NCI-H2171 treated with DMSO at 0.1 percent for 48 hours (cell line): ENCODE results near the gene ZNF469.

ENCODE experiments used
- DNase-seq: peaks from one replicate; lab custom pipeline; 2025; lab: John Stamatoyannopoulos, UW

The ZNF469 gene

DNA sequence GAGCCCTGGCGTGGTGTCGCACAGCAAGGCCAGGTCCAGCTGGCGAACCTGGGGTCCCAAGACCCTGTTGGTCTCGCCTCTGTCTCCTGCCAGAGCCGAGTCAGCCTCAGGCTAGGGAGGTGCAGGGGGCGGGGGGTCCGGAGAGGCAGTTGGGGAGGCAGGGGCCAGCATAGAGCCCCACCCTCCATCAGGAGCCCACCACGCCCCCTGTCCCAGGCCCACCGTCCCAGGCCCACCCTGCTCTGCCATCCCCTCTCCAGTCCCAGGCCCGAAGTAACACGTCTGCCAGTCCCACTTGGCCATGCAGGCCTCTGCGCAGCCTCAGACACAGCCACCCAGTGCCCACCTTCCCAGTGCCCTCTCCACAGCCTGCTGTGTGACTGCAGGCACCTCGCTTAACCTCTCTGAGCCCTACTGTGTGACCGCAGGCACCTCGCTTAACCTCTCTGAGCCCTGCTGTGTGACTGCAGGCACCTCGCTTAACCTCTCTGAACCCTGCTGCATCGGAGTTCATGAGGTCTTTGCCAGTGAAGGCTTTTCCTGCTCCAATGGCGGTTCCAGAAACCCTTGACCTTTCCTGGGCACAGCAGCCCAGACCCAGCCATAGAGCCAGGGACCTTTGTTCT is 29.3 kb downstream of the ZNF469 start:
- DNase-seq: no peak

DNA sequence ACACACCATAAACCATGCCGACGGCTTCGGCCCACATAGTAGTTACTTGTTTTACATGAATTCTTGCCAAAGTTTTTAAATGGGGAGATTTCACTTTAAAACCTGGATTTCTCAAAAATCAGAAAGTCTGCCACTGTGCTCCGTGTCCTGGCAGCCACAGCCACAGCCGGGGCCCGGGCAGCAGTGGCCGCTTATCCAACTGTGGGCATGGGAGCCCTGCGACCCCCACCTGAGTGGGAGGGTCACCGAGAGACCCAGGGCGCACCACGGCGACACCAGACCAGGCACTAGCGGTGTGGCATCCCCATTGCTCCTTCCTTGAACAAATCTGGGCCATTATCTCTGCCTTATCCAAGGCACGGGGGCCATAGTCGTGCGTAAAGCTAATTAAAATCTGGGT is 30.0 kb downstream of the ZNF469 start:
- DNase-seq: no peak

DNA sequence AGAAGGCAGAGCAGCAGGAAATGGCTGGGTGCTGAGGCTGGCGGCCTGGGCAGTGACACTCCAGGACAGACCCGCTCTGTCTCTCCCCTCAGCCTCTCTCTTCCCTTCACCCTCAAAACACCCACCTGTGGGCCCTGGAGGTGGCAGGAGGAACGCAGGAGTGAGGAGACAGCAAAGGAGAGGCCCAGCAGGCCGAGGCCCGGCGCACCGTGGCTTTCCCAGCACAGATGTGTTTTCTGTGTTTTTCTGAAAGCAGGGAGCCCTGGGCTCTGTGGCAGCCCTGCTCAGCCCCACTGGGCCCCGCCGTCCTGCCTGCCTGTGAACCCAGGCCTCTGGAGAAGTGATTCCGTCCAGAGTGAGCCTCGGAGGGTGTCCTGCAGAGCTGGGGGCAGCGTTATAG is 30.5 kb downstream of the ZNF469 start:
- no peak for DNase-seq

DNA sequence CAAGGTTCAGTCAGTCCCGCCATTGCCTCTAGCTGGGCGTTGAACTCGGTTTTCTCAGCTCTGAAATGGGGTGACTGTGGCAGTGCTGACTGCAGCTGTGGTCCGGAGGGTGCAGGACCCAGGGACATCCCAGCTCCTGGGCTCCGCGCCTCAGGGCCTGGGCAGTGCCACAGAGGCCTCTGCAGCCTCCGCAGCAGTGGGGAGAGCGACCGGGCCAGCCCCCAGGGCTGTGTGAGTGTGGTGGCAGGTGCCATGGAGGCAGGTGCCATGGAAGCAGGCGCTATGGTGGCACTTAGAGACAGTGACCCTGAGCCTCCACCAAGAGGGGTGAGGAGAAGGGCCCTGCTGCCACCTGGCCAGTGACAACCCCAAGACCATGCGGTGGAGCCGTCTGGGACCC is 30.9 kb downstream of the ZNF469 start:
- DNase-seq: no peak

DNA sequence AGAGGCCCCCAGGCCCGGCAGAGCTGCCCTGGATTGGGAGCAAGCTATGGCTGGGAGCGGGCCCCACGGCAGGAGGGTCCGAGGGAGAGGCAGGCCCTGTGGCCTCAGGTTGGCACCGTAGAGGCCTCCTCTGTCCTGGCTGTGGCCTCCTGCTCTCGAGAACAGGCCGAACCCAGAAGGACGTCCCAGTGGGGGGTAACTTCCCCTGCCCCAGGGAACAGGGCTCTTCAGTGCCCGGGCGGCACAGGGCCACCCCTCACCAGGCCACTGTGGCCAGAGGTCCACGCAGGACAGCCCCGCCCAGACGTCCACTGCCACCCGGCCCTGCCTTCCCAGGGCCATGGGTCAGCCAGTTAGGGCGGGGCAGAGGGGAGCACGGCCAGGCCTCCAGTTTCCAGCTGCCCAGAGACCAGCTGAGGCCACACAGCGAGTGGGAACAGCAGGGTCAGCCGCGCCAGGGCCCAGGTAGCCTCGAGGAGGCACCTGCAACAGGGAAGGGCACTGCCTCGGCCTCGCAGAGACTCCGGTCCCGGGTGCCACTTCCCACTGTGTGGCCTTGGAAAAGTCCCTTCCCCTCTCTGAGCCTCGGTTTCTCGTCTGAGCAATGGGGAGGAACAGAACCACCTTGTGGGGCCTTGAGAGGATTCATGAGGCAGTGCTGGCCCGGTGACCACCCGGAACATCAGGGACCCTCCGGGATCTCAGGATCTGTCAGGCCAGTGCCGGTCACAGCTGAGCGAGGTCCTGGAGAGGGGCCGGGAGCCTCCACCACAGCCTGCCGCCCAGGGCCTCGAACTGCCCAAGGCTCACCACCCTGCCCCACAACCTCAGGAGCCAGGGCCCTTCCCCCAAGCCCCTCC is 32.0 kb downstream of the ZNF469 start:
- DNase-seq: no peak

DNA sequence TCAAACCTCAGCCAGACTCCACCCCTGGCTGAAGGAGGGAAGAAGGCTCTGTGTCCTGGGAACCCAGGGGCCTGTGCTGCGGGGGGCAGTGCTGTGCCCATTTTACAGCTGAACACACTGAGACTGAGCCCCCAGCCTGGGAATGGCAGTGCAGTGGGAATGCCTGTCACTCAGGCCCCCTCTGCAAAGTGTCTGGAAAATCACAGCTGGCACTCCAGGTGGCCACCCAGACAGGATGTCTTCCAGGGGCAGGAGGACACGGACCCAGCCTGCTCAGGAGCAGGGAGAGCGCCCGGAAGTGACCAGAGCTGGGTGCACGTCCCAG is 32.6 kb downstream of the ZNF469 start:
- no peak for DNase-seq

DNA sequence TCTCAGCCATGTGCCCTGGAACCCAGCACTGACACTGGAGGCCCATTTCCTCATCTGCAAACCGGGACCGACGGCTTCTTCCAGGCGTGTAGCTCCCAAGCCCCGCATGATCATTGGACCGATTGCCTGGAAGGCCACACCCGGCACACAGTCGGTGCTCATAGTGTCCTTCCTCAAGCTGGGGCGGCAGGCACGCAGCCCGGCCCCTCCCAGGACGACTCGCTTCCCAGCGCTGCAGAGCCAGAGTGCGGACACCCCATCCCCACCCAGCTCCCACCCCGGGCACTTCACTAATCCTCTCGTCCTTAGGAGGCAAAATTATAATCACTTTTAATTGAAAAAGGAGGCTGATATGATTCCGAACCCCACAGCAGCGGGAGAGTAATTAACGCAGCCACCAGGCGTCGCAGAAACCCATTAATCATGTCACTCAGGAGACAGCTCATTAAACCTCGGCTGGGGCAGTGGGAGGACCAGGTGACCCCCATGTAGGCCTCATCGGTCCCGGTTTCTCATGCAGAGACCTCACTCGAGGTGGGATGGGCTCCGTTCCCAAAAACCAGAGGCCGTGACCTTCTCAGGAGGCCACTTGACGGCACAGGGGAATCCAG is 33.1 kb downstream of the ZNF469 start:
- peak; percentile 36 for DNase-seq

DNA sequence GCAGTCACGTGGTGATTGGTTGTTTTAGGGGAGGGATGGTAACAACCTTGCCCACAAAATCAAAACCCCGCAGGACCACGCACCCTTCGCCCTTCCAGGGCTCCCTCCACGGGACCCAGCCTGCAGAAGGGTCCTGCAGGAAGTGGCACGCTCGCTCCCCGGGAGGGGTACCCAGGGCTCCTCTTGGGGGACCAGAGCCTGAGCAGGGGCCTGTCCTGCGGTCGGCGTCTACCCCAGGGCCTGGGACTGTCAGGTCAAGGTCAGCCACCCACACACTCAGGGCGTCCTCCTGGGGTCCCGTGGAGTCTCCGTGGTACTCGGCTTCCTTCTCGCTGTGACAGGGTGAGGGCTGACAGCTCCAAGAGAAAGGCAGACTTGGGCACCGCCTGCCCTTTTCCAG is 33.9 kb downstream of the ZNF469 start:
- DNase-seq: no peak

DNA sequence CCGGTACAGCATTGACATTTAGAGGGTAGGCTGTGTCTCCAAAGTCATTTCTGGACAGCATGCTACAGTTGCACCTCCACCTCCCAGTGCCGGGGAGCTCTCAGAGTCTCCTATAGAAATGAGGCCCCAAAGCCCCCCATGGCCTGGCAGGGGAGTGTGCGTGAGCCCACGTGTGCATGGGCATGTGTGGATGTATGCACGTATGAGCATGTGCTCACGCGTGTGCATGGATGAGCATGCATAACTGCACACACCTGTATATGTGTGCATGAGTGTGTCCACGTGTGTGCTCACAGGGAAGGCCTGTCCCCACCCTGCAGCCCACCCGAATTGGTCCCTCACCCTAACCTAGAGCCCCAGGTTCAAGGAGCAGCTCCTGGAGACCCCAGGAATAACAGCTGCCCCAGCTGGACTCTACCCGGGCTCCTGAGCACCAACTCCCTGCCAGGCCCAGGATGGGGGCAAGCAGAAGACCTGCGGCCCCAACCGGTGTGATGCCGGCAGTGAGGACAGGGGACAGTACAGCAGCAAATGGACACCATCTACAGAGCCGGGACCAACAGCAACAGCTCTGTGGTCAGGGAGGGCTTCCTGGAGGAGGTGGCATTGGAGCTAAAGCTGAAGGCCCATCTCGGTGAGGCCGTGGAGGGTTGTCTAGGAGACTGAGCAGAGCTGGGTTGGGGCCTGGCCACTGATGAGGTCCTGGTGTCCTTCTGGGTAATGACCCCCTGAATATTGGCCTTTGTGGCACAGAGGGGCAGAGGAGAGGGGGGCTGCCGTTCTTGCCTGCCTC is 35.1 kb downstream of the ZNF469 start:
- no peak for DNase-seq

DNA sequence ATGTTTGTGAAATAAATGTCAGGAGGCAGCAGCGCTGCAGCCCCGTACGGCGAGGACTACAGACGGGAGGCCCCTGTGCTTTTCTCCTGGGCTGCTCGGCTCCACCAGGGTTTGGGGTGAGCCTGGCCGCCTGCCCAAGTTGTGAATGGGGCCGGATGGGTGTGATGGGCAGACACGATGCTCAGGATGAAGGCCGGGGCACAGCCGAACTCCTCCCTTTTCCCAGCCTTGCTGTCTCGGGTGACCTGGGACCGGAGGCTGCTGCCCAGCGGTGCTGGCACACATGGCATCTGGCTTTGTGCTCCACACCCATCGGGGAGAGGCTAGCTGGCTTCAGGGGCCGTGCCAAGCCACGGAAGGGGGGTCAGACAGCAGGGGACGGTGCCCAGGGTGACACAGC is 36.1 kb downstream of the ZNF469 start:
- no peak for DNase-seq

DNA sequence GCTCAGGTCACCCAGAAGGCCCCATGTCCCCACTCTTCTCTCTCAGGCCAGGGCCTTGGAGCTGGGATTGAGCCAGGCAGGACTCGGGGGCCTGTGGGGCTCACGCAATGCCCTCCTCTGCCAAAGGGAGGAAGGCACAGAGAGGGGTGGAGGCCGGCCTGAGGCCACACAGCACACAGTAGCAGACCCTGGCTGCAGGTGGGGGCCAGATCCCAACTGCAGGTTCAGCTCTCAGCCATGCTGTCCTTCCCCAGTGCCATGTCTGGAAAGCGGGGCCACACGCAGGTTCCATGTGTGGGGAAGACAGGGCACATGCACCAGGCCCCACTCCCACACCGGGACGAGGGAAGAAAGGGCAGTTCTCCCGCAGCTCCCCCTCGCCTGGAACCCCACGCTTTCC is 37.0 kb downstream of the ZNF469 start:
- no peak for DNase-seq

DNA sequence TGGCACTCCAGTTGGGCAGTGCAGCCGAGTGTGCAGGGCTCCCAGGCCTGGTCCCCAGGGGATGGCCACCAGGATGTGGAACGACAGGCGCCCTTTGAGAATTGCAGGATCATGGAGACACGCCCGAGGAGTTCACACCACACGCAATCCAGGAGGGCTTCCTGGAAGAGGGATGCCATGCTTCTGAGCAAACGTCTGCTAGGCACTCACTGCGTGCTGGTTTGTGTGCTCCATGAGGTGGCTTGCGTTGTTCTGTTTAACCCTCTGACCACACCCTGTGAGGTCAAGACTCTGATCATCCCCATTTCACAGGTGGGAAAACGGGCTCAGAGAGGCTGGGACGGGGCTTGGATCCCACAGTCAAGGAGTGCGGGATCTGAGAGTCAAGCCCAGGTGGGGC is 37.7 kb downstream of the ZNF469 start:
- DNase-seq: no peak

DNA sequence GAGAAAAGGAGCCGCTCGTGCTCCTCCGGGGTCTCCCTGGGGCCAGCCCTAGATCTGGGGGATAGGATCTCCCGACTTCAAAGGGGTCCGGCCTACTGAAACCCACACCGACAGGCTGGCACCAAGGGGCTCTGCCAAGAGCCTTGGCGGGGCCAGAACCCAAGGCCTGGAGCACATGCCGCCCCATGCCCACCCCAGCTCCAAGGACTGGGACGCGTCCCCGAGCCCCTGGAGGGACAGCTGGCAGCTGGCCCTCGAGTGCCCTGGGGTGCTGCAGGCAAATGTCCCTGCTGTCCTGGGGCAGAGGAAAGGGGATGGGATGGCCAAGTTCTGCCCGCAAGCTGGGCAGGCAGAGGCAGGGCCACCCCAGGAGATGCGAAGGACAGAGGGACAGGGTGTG is 38.5 kb downstream of the ZNF469 start:
- no peak for DNase-seq

DNA sequence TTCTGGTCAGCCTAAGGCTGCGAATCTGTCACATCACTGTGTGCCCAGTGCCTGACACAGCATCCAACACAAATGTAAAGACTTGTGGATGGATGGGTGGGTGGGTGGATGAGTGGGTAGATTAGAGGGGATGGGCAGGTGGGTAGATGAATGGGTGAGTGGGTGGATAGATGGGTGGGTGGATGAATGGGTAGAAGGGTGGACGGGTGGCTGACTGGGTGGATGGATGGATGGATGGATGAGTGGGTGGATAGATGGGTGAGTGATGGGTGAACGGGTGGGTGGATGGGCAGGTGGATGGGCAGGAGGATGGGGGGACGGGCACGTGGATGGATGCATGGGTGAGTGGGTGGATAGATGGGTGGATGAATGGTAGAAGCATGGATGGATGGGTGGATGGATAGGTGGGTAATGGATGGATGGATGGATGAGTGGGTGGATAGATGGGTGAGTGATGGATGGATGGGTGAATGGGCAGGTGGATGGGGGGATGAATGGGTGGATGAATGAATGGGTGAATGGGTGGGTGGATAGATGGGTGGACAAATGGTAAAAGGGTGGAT is 39.2 kb downstream of the ZNF469 start:
- no peak for DNase-seq

DNA sequence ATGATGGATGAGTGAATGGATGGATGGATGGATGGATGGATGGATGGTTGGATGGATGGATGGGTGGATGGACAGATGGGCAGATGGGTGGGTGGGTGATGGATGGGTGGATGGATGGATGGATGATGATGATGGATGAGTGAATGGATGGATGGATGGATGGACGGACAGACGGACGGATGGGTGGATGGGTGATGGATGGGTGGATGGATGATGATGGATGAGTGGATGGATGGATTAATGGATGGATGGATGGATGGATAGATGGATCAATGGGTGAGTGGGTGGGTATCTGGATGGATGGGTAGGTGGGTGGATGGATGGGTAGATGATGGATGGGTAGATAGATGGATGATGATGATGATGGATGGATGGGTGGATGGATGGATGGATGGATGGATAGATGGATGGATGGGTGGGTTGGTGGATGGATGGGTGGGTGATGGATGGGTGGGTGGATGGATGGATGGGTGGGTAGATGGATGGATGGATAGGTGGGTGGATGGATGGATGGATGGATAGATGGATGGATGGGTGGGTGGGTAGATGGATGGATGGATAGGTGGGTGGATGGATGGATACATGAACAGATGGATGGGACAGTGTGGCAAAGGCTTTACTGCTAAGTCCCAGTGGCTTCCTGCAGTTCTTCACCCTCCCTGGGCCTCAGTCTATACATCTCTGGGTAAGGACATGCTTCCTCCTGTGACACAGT is 40.1 kb downstream of the ZNF469 start:
- no peak for DNase-seq

DNA sequence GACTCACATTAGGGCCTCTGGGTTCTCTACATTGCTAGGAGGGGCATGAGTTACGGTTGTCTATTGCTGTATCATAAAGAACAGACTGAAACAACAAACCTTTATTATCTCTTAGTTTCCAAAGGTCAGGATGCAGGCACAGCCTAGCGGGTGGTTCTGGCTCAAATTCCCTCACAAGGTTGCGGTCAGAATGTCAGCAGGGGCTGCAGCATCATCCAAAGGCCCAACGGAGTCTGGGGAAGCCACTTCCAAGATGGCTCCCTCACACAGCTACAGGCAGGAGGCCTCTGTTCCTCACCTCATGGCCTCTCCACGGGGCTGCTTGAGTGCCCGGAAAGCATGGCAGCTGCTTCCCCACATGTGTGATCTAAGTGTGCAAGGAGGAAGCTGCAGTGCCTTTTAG is 40.7 kb downstream of the ZNF469 start:
- no peak for DNase-seq

DNA sequence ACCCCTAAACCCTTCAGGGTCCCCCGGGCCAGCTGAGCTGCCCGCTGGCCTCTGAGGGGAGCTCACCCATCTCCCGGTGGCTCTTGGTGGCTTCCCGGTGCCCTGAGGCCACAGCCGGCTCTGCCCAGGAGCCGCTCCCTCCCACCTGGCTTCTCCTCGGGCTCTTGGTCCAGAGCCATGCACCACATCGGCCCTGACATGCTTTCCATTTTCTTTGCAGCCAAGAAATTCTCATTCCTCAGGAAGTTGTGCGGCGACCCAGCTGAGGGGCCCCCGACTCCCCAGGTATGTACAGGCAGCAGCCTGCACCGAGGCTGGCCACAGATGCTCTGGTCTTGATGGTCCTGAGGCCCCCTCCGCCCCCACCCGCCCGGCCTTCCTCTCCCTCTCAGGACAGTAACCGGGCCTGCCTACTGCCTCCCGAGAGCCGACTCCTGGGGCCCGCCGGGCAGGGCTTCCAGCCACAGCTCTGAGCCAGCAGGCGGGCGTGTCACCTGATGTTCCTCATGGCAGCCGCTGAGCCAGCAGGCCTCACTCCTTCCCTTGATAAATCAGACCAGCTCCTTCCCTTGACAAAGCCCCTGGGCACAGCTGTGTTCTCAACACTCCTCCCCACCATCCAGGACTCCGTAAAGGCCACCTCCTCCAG is 42.0 kb downstream of the ZNF469 start:
- no peak for DNase-seq

DNA sequence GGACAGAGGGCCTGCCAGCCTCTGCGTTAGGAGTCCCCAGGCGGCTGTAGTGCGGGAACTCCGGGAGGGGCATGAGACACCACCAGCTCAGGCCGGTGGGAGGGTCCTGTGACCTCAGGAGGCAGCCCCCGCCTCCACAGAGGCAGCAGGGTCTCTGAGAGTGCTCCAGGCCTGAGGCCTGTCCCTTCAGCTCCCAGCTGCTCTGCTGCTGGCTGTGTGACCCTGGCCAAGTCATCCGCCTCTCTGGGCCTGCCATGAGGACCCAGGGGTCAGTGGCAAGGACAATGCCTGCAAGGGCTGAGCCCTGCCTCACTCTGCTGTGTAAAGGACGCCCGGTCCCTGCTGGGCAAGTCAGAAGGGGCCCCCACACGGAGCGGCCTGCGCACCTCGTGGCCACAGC is 43.3 kb downstream of the ZNF469 start:
- DNase-seq: no peak

DNA sequence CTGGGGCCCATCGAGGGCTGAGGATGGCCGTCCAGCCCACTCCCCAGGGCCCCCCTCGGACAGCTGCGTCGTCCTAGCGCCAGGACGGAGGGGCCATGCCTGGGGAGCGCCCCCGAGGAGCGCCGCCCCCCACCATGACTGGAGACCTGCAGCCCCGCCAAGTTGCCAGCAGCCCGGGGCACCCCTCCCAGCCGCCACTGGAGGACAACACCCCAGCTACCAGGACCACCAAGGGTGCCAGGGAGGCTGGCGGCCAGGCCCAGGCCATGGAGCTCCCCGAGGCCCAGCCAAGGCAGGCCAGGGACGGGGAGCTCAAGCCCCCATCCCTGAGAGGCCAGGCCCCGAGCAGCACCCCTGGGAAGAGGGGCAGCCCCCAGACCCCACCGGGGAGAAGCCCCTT is 44.6 kb downstream of the ZNF469 start:
- no peak for DNase-seq

DNA sequence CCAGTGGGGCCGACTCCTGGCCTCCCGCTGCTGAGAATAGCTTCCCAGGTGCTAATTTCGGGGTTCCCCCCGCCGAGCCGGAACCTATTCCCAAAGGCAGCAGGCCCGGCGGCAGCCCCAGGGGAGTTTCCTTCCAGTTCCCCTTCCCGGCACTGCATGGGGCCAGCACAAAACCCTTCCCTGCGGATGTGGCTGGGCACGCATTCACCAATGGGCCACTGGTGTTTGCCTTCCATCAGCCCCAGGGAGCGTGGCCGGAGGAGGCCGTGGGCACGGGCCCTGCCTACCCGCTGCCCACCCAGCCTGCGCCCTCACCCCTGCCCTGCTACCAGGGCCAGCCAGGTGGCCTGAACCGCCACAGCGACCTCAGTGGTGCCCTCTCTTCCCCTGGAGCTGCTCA is 45.4 kb downstream of the ZNF469 start:
- no peak for DNase-seq
